HUES6 (cell line): Measurements from ENCODE around the gene POU2F1.
A peak's percentile ranks its signal among the peaks of the same experiment; 100 is the strongest.
"Not testable (repeated sequence)": the region's sequence is repeated elsewhere in the genome, so short reads cannot be mapped to it uniquely, and the experiment has no call there.

Experiments used
- H3K27ac ChIP-seq: 2 replicates; pipeline ENCODE4 v1.7.0; 2013; ENCODE audit warnings: low read depth, mild to moderate bottlenecking, low read length, inconsistent platforms
- H3K27me3 ChIP-seq: 2 replicates; pipeline ENCODE4 v1.6.1; 2013; ENCODE audit warnings: low read length; ENCODE audit not compliant: control insufficient read depth, insufficient read depth
- H3K36me3 ChIP-seq: 2 replicates; pipeline ENCODE4 v1.6.1; 2013; ENCODE audit warnings: low read length; ENCODE audit not compliant: control insufficient read depth, insufficient read depth
- H3K4me1 ChIP-seq: 2 replicates; pipeline ENCODE4 v1.6.1; 2013; ENCODE audit warnings: low read length; ENCODE audit not compliant: control insufficient read depth, insufficient read depth
- H3K4me3 ChIP-seq: 2 replicates; pipeline ENCODE4 v1.5.1; 2013; ENCODE audit warnings: low read depth, low read length
- H3K9ac ChIP-seq: one replicate; pipeline ENCODE4 v1.6.1; 2013; ENCODE audit warnings: mild to moderate bottlenecking, low read length
- H3K9me3 ChIP-seq: 2 replicates; pipeline ENCODE4 v1.6.1; 2013; ENCODE audit warnings: low read depth, low read length; ENCODE audit not compliant: control insufficient read depth, insufficient read depth

The POU2F1 gene

DNA sequence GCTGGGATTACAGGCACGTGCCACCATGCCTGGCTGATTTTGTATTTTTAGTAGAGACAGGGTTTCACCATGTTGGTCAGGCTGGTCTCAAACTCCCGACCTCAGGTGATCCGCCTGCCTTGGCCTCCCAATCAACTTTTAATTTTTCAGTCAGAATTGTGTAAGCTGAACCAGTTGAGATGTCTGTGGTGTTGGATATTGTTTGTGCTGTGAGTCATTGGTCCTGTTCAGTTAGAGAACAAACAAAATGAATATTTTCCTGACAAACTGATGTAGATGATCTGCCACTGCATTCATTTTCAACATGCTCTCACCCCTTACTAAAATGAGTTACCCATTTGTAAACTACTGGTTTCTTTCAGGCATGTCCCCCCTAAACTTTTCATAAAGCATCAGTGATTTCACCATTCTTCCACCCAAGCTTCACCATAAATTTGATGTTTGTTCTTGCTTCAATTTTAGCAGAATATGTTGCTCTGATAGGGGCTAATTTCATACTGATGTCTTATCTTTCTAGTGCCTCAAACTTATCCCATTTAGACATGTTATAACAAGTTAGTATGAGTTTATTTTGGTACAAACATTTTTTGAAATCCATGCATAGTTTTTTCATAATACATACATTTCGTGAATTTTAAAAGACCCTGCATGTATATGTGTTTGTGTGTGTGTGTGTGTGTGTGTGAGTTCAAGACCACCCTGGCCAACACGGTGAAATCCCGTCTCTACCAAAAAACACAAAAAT lies 15.2 kb upstream of the POU2F1 start:
- H3K9me3 ChIP-seq: peaks cover 22% of the 10 kb centered on the region
- H3K27ac ChIP-seq, H3K36me3 ChIP-seq, H3K4me3 ChIP-seq, H3K4me1 ChIP-seq, H3K9ac ChIP-seq, H3K27me3 ChIP-seq: not testable (repeated sequence)

DNA sequence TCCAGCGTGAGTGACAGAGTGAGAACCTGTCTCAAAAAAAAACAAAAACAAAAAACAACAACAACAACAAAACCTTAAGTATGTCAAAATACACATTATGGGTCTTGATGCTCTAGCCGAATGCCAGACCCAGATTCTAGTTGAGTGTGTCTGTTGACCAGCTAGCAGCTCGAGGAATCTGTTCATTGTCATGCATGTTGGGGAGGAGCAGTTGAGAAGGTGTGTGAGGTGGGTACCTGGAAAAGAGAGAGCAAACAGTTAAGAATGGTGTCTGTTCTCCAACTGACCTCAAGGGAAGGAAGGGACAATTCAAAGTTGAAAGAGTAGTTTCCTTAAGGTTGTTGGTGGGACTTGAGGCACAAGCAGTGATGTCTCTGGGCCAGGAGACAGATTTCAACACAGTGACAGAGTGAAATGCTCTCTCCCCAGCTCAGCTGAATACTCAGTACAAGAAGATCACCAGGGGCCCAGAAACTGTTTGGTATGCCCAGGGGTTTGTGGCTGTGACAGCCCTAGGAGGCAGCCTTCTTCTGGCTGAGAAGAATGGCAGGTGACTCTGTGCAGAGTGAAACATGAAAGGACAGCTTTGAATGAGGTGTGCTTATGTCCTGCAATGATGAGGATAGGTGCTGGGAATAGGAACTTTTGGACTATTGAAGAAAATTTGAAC lies 14.4 kb upstream of the POU2F1 start:
- no peaks in the 10 kb centered on the region for H3K36me3 ChIP-seq
- no peak overlapping the region for H3K27ac ChIP-seq
- no peaks in the 10 kb centered on the region for H3K27me3 ChIP-seq
- H3K4me1 ChIP-seq: peaks cover 9% of the 10 kb centered on the region
- H3K9ac ChIP-seq: no peak overlapping the region
- H3K4me3 ChIP-seq: no peak overlapping the region
- peaks cover 22% of the 10 kb centered on the region for H3K9me3 ChIP-seq

DNA sequence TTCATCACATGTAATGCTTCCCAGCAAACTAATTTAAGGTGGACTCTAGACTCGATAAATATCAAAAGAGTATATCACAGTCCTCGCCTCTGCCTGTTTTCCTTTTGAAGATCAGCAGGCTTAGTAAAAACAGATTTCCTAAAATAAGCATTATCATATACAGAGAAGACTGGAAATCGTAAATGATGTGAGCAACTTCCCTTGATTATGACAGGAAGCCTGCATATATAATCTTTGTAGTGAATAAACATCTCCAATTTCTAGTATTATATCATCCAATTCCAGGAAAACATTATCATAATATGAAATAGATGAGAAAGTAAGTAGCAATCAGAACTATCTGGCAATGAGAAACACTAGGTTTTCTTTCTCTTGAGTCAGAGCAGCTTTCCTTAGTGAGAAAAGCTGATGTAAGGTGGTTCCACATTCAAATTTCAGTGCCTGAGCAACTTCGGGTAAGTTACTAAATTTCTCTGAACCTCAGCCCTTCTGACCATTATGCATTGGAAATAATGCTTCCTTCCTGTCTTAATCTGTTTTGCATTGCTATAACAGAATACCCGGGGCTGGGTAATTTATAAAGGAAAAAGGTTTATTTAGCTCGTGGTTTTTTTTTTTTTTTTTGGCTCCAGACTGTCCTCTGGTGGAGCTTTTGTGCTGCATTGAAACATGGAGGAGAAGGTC lies 12.6 kb upstream of the POU2F1 start:
- Histone ChIP-seq H3K9ac (no peak overlapping the region), H3K36me3 (no peaks in the 10 kb centered on the region), H3K27ac (no peak overlapping the region), H3K4me3 (no peak overlapping the region), H3K9me3 (peaks cover 22% of the 10 kb centered on the region), H3K27me3 (no peaks in the 10 kb centered on the region), H3K4me1 (peaks cover 10% of the 10 kb centered on the region)

DNA sequence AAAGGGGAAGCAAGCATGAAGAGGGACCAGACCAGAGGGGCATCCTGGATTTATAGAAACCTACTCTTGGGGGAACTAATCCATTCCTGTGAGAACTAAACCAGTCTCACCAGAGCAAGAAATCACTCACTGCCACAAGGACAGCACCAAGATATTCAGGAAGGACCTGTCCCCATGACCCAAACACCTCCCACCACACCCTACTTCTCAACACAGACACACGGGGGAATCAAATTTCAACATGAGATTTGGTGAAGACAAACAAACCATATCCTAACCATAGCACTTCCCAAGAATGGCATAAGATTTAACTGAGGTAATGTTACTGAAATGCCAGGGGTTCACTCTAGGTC lies 12.1 kb upstream of the POU2F1 start:
- H3K36me3 ChIP-seq: no peaks in the 10 kb centered on the region
- H3K9me3 ChIP-seq: peaks cover 22% of the 10 kb centered on the region
- no peak overlapping the region for H3K9ac ChIP-seq
- H3K27me3 ChIP-seq: no peaks in the 10 kb centered on the region
- H3K4me3 ChIP-seq: no peak overlapping the region
- peaks cover 10% of the 10 kb centered on the region for H3K4me1 ChIP-seq
- no peak overlapping the region for H3K27ac ChIP-seq

DNA sequence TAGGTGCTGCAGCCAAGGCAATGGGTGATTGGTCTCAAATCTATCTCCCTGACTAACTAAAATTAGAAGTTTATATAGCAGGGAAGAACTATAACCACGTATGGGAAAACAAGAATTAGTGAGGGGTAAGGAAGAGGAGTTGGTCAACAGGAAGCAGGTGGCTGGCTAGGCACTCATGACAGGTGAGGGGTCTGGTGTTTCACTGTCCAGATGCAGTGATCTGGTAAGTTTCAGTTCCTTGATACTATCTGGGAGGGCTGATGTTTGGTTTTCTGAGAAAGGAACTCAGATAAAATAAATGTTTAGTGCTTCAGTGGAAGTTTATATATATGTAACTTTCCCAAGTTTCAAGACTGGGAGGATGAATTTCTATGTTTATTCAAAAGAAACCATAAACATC lies 11.6 kb upstream of the POU2F1 start:
- Histone ChIP-seq H3K9me3 (peaks cover 22% of the 10 kb centered on the region), H3K4me1 (peaks cover 10% of the 10 kb centered on the region), H3K27me3 (no peaks in the 10 kb centered on the region), H3K9ac (no peak overlapping the region), H3K36me3 (no peaks in the 10 kb centered on the region), H3K4me3 (no peak overlapping the region), H3K27ac (no peak overlapping the region)

DNA sequence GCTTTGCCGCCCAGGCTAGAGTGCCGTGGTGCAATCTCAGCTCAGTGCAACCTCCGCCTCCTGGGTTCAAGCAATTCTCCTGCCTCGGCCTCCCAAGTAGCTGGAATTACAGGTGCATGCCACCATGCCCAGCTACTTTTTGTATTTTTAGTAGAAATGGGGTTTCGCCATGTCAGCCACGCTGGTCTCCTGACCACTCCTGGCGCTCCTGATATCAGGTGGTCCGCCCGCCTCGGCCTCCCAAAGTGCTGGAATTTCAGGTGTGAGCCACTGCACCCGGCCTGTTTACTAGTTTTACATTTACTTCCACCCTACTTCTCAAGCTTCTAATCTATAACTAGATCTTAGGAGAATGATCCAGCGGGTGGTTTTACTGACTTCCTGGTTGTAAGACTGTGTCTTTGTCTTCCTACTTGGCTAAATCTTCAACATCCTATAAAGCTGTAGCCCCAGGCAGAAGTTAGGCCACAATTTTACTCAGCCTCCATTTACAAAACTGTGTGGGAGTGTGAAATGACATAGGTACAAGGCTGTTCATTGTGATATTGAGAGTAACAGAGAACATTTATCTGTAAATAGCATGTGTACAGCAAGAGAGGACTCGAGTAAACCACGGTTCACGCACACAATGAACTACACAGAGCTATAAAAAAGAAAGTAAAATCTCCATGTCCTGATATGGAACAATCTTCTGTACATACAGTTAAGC lies 9.6 kb upstream of the POU2F1 start:
- Histone ChIP-seq H3K36me3 (no peaks in the 10 kb centered on the region), H3K27me3 (no peaks in the 10 kb centered on the region), H3K4me1 (peaks cover 8% of the 10 kb centered on the region), H3K9me3 (peaks cover 17% of the 10 kb centered on the region), H3K4me3 (no peak overlapping the region), H3K9ac (no peak overlapping the region), H3K27ac (no peak overlapping the region)

DNA sequence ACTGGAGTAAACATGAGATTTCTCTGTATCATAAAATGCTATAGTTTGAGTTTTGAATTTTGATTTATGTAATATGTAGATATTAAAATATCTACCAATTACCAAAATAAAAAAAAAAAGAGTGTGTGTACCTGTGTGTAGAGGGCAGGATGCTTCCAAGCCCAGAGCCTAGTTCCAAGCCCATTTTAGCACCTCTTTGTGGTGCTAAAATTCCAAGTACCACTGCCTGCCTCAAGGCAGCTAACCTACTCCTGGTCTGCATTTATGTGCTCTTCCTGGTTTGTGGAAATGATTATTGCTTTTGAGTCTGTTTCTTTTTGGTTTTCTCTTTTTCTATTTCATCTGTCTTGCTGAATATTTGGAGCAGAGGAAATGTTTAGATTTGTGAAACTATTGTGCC lies 8.7 kb upstream of the POU2F1 start:
- Histone ChIP-seq H3K36me3 (no peaks in the 10 kb centered on the region), H3K27me3 (no peaks in the 10 kb centered on the region), H3K9ac (no peak overlapping the region), H3K27ac (no peak overlapping the region), H3K4me3 (no peak overlapping the region), H3K9me3 (peaks cover 24% of the 10 kb centered on the region), H3K4me1 (0 out of 2 replicates have a peak, but pooled peaks cover 3% of the 10 kb centered on the region)

DNA sequence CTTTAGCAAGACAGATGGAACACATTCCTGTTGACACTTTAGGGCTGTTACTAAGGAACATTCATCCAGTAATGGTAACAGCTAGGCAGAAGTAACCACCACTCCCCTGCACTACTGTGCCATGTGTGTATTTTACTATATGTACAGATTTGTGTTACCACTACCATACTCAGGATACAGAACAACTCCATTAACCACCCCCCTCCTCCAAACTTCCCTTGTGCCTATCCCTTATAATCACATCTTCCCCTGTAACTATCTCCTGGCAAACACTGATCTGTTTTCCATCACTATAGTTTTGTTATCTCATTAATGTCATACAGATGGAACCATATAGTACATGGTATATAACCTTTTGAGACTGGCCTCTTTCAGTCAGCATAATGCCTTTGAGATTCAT lies 3.9 kb upstream of the POU2F1 start:
- H3K9ac ChIP-seq: no peak overlapping the region
- no peak overlapping the region for H3K4me3 ChIP-seq
- H3K4me1 ChIP-seq: peaks cover 5% of the 10 kb centered on the region
- no peaks in the 10 kb centered on the region for H3K36me3 ChIP-seq
- no peak overlapping the region for H3K27ac ChIP-seq
- H3K9me3 ChIP-seq: peaks cover 8% of the 10 kb centered on the region
- H3K27me3 ChIP-seq: no peaks in the 10 kb centered on the region

DNA sequence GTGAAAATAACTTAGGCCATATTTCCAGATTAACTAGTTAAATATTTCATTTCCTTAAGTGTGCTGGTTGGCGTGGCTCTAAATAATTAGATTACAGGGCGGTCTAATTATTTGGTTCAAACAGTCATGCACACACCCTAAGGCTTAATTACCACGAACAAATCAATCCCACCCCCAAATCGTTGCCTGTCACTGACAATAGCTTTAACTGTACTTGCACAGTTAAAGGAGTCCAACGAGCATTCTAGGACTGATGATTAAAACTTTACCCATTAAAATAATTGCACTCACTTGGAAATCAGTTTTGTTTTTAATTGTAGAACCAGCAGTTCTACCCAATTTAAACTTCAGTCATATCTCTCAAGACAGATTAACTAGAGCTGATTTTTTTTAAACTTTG lies 1.5 kb upstream of the POU2F1 start:
- Histone ChIP-seq H3K27me3 (no peaks in the 10 kb centered on the region), H3K36me3 (no peaks in the 10 kb centered on the region), H3K4me1 (peaks cover 19% of the 10 kb centered on the region), H3K9me3 (peaks cover 8% of the 10 kb centered on the region), H3K9ac (no peak overlapping the region), H3K27ac (peak overlapping the region; percentile 99), H3K4me3 (peak overlapping the region; percentile 73)

DNA sequence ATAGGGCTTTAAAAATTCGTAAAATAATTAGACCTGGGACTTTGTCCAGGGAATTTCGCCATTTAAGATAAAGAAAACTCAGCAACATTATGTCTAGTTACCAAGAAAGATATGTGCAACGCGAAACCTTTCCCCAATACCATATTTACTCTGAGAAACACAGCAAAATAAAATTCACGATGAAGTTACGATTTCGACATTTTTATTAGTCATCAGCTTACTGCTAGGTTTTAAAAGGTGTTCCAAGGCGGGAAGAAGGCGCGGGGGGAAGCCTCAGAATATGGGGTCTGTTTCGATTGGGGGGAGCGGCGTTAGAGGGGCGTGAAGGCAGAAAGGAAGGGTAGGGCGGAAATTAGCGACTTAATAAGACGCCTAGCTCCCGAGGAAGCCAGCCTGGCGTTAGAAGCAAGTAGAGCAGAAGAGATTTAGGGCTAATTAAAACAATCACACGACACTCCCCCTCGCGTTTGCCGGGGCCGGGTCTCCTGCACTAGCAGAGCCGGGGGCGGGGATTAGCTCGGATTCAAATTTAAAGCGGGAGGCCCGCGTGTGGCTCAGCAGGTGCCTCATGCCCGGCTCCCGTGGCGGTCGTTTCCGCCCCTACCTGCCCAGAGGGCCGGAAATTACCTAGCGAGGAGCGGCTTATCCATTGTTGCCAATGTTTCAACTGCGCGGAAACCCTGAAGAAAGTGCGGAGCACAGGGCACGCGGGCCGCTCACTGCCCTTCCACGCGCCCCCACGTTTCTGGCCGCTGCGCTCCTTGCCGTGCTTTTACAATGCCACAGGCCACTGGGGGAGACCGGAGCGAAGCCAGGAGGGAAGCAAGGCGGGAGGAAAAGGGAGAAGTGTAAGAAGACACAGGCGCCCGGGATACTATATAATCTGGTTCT lies 795 bp upstream of the POU2F1 start:
- Histone ChIP-seq H3K4me3 (peak overlapping the region; percentile 73), H3K36me3 (no peaks in the 10 kb centered on the region), H3K9ac (peak overlapping the region; percentile 97), H3K9me3 (peaks cover 8% of the 10 kb centered on the region), H3K27me3 (no peaks in the 10 kb centered on the region), H3K4me1 (peaks cover 20% of the 10 kb centered on the region), H3K27ac (peak overlapping the region; percentile 99)
